K562 (cell line): ENCODE data around the gene RARRES1. TPM values are rescaled to one million over a fixed set of nuclear protein-coding genes. Genes with fewer than 3 reads are reported as not detected.
A peak's percentile ranks its signal among the peaks of the same experiment; 100 is the strongest.

Experiments
- ATAC-seq: fragments of 200-7000 bp; cut with Tn5 transposase; 3 replicates; pipeline ENCODE4 v1.9.1; 2020; ENCODE audit warnings: moderate library complexity
- BruUV-seq: library from RNA; stranded (reverse); fragments of 400-500 nt; replicated peaks from 2 replicates; lab custom pipeline; 2021; lab: Mats Ljungman, UMichigan
- CTCF ChIA-PET: fragments of 300-600 bp; formaldehyde crosslinking; extraction: SDS; loops from one replicate; lab custom pipeline; 2021; ENCODE audit warnings: low intra/inter-chr PET ratio; lab: Yijun Ruan, JAX
- POLR2A ChIA-PET: fragments of 300-600, 350-650 bp; sonication (Branson Sonifier 250); formaldehyde crosslinking; extraction: SDS; loops from one replicate; lab custom pipeline; 2021; ENCODE audit warnings: antibody characterized with exemption, inconsistent platforms; lab: Yijun Ruan, JAX
- DNase-seq, 4 experiments: peaks; one replicate each; pipeline versions ENCODE4 v3.0.0 to v3.0.0-alpha.2; 2011 to 2018; ENCODE audit warnings: low spot score in 3 of 4, mixed read lengths in 3 of 4; ENCODE audit errors: extremely low read depth in 1 of 4
- FAIRE-seq: peaks from 2 replicates; lab custom pipeline; 2011; peaks lifted over from hg19 to GRCh38; lab: Jason Lieb, UNC
- H2AFZ ChIP-seq: 2 replicates; pipeline ENCODE4 v1.6.0; 2011; ENCODE audit warnings: low read depth, low read length, control low read depth, inconsistent platforms
- H3K27ac ChIP-seq: fragments of 200-600 bp; 3 replicates; pipeline ENCODE4 v1.8.0; 2011; ENCODE audit warnings: low read depth, mild to moderate bottlenecking, control low read depth, inconsistent platforms, low read length, moderate library complexity, mixed read lengths; ENCODE audit errors: extremely low read depth
- H3K27me3 ChIP-seq, 2 experiments: fragments of 300-600 bp in 1 of 2; 2 replicates in 1 of 2; 3 replicates in 1 of 2; pipeline versions ENCODE4 v1.6.0 to v1.8.0; 2011; ENCODE audit warnings: inconsistent platforms in 2 of 2, low read length in 2 of 2, mild to moderate bottlenecking in 1 of 2, mixed read lengths in 1 of 2, moderate library complexity in 1 of 2; ENCODE audit not compliant: control insufficient read depth in 2 of 2, insufficient read depth in 2 of 2
- H3K36me3 ChIP-seq: fragments of 300-600 bp; 3 replicates; pipeline ENCODE4 v1.8.0; 2011; ENCODE audit warnings: mild to moderate bottlenecking, low read length, inconsistent platforms; ENCODE audit not compliant: control insufficient read depth, insufficient read depth
- H3K4me1 ChIP-seq, 2 experiments: fragments of 200-600 bp in 1 of 2; replicated peaks in 1 of 2; 2 replicates in 1 of 2; 3 replicates in 1 of 2; pipeline versions ENCODE4 v1.5.1 to v1.8.0; 2011; ENCODE audit warnings: inconsistent platforms in 2 of 2, low read length in 2 of 2, mild to moderate bottlenecking in 1 of 2, mixed read lengths in 1 of 2, moderate library complexity in 1 of 2; ENCODE audit not compliant: control insufficient read depth in 2 of 2, insufficient read depth in 2 of 2
- H3K4me2 ChIP-seq: 2 replicates; pipeline ENCODE4 v1.6.1; 2011; ENCODE audit warnings: low read length, control low read depth, inconsistent platforms, mixed read lengths; ENCODE audit not compliant: insufficient read depth
- H3K4me3 ChIP-seq: fragments of 200-600 bp; sonication (generic), shearing (Covaris generic); 2 replicates; pipeline ENCODE4 v1.5.1; 2016; ENCODE audit warnings: control low read depth, inconsistent platforms
- H3K79me2 ChIP-seq: fragments of 200-600 bp; 3 replicates; pipeline ENCODE4 v1.8.0; 2011; ENCODE audit warnings: low read length, inconsistent platforms; ENCODE audit not compliant: control insufficient read depth, insufficient read depth
- H3K9ac ChIP-seq, 2 experiments: 2 replicates each; pipeline versions ENCODE4 v1.6.0 to v1.6.1; 2011; ENCODE audit warnings: low read depth in 2 of 2, low read length in 2 of 2, control low read depth in 1 of 2, inconsistent platforms in 1 of 2, mild to moderate bottlenecking in 1 of 2, mixed read lengths in 1 of 2; ENCODE audit not compliant: insufficient read depth in 1 of 2
- H3K9me1 ChIP-seq: one replicate; pipeline ENCODE4 v1.6.0; 2011; ENCODE audit warnings: inconsistent platforms, mild to moderate bottlenecking, low read length, moderate library complexity; ENCODE audit not compliant: control insufficient read depth, insufficient read depth
- H3K9me3 ChIP-seq: replicated peaks from 2 replicates; pipeline ENCODE4 v1.5.1; 2011; ENCODE audit warnings: low read depth, low read length, inconsistent platforms; ENCODE audit not compliant: control insufficient read depth, insufficient read depth
- H4K20me1 ChIP-seq: replicated peaks from 2 replicates; pipeline ENCODE4 v1.6.1; 2011; ENCODE audit warnings: low read length, inconsistent platforms, mixed read lengths; ENCODE audit not compliant: control insufficient read depth, insufficient read depth
- JUND ChIP-seq, 2 experiments: IDR thresholded peaks; 2 replicates in 1 of 2; 3 replicates in 1 of 2; pipeline ENCODE4 v1.6.1; 2011; ENCODE audit warnings: borderline replicate concordance in 2 of 2, low read depth in 2 of 2, low read length in 2 of 2, improper control_type of control experiment in 1 of 2, missing biosample characterization in 1 of 2, missing genetic modification characterization in 1 of 2, missing genetic modification reagents in 1 of 2
- OTX1 ChIP-seq: fragments of 450-650 bp; formaldehyde crosslinking; IDR thresholded peaks from 2 replicates; pipeline ENCODE4 v1.4.0; 2022; ENCODE audit warnings: mild to moderate bottlenecking
- RAD51 ChIP-seq: fragments of 450-650 bp; IDR thresholded peaks from 2 replicates; pipeline ENCODE4 v1.7.1; 2016; ENCODE audit warnings: low read depth, mild to moderate bottlenecking, borderline replicate concordance
- THRB ChIP-seq: fragments of 450-650 bp; formaldehyde crosslinking; conservative IDR thresholded peaks from 2 replicates; pipeline ENCODE4 v1.4.0; 2022; ENCODE audit warnings: mild to moderate bottlenecking, missing genetic modification characterization
- ZBTB34 ChIP-seq: fragments of 250-450 bp; sonication (Bioruptor Pico); IDR thresholded peaks from 2 replicates; pipeline ENCODE4 v1.8.0; 2021; ENCODE audit warnings: mild to moderate bottlenecking, moderate library complexity
- in situ Hi-C: fragments of 300-500 bp; cut with MboI; formaldehyde crosslinking; loops from 4 replicates; pipeline ENCODE4 v1.15.0; 2018; ENCODE audit warnings: inconsistent platforms, mixed read lengths
- intact Hi-C: fragments of 100-400 bp; cut with micrococcal nuclease; formaldehyde crosslinking; loops from 2 replicates; pipeline ENCODE4 v1.14.2; 2022
- polyA plus RNA-seq, 8 experiments: library from polyadenylated mRNA; depleted of rRNA in 4 of 8; stranded (reverse) in 5 of 8; unstranded in 3 of 8; fragments of >200 nt; fragmentation: Nextera tagmentation in 2 of 8; fragmentation: Illumina TruSeq in 1 of 8; extraction: Ambion mirVana in 2 of 8; extraction: Trizol in 1 of 8; gene quantifications; 2 replicates each; pipeline versions ENCODE4 v1.2.1 to v1.2.3, GENCODE V29; 2011 to 2014; ENCODE audit warnings: inconsistent platforms in 1 of 8, missing spikeins in 1 of 8
- total RNA-seq, 7 experiments: library from RNA; depleted of rRNA in 6 of 7; stranded (reverse); fragments of >200 nt in 6 of 7; fragmentation: Illumina TruSeq in 2 of 7; extraction: Trizol in 2 of 7; gene quantifications; 2 replicates each; pipeline versions ENCODE4 v1.2.1 to v1.2.3, GENCODE V29; 2011 to 2021; ENCODE audit warnings: low replicate concordance in 1 of 7

Gene RARRES1
- total and polyA plus RNA-seq, 9 of the 15 experiments (the other 6 are each of a cell fraction or from before 2014, with no cell fraction given): not detected

- TF ChIP-seq ZBTB34 (CRISPR knock-in tag) (no peak), THRB (CRISPR knock-in tag) (no peak), OTX1 (CRISPR knock-in tag) (no peak)
Measured at GRCh38 chr3:158701420-158702065, 30.7 kb downstream of the RARRES1 start (continued).

- H2AFZ ChIP-seq: no peak overlapping the region
- peaks cover 8% of the 10 kb centered on the region; the same call in 1 of the 3 replicates for H3K79me2 ChIP-seq
- BruUV-seq: no TSS peak
- H3K9me1 ChIP-seq: no peaks in the 10 kb centered on the region
- ChIA-PET CTCF (no interaction called here), POLR2A (interaction anchor here (0.9 to 1.0 kb wide), 2 partner anchors 9 to 90 kb away, joined by 3 to 4 read pairs; no protein-coding TSS in a partner anchor)
- FAIRE-seq: peak; percentile 26
- no peak for DNase-seq
- peaks cover 48% of the 10 kb centered on the region for H3K36me3 ChIP-seq
- H3K4me1 ChIP-seq: peaks cover 0 to 8% of the 10 kb centered on the region in 2 experiments; a peak in 3 of 5 replicates
- no peak overlapping the region for H3K9ac ChIP-seq
- intact Hi-C loops (no loop called here), in situ Hi-C loops (no loop called here)
- no peaks in the 10 kb centered on the region for H3K9me3 ChIP-seq
- no peak overlapping the region for H3K4me3 ChIP-seq
- H3K27me3 ChIP-seq: no peaks in the 10 kb centered on the region
- H4K20me1 ChIP-seq: no peaks in the 10 kb centered on the region
- TF ChIP-seq RAD51 (no peak), JUND (IDR thresholded peaks at IDR 0.05; ENCODE audit: borderline replicate concordance, low read depth, low read length) (no peak), JUND (tag; IDR thresholded peaks at IDR 0.05; ENCODE audit: borderline replicate concordance, low read depth, low read length) (no peak)
- no peak overlapping the region for H3K27ac ChIP-seq
- no peak overlapping the region; the same call in 1 of the 2 replicates for H3K4me2 ChIP-seq
- no peak for ATAC-seq
Measured at GRCh38 chr3:158700559-158700958, 31.7 kb downstream of the RARRES1 start.
